ENCODE results near the gene BBS9.

- TF ChIP-seq CTCF (IDR thresholded peaks at IDR 0.05; ENCODE audit: low read length) (no peak), EZH2 (optimal IDR thresholded peaks at IDR 0.05; ENCODE audit: low read depth, low read length) (no peak), EZH2phosphoT487 (IDR thresholded peaks at IDR 0.05; ENCODE audit: low read length) (no peak)
Measured at GRCh38 chr7:33503736-33504135, 374.4 kb downstream of the BBS9 start.
